MM.1S (cell line): ENCODE results near the gene BPI.

Source experiments
- DNase-seq: peaks from one replicate; pipeline ENCODE4 v3.0.0-alpha.2; 2015
- H2AFZ ChIP-seq: fragments of 300-600 bp; sonication (generic); 2 replicates; pipeline ENCODE4 v1.6.0; 2016; ENCODE audit warnings: antibody characterized with exemption, low read length
- H3F3A ChIP-seq: fragments of 300-600 bp; sonication (generic); 2 replicates; pipeline ENCODE4 v1.6.1; 2016; ENCODE audit warnings: mild to moderate bottlenecking, antibody characterized with exemption, low read length, moderate library complexity, mixed read lengths; ENCODE audit not compliant: insufficient read depth
- H3K27ac ChIP-seq: fragments of 300-600 bp; sonication (generic); 2 replicates; pipeline ENCODE4 v1.5.1; 2016; ENCODE audit warnings: mild to moderate bottlenecking, low read length
- H3K27me3 ChIP-seq: fragments of 300-600 bp; sonication (generic); replicated peaks from 2 replicates; pipeline ENCODE4 v1.6.0; 2016; ENCODE audit warnings: low read length; ENCODE audit not compliant: insufficient read depth
- H3K36me3 ChIP-seq: fragments of 300-600 bp; sonication (generic); replicated peaks from 2 replicates; pipeline ENCODE4 v1.6.1; 2016; ENCODE audit warnings: mild to moderate bottlenecking, low read length, mixed read lengths; ENCODE audit not compliant: insufficient read depth
- H3K4me1 ChIP-seq: fragments of 300-600 bp; sonication (generic); 2 replicates; pipeline ENCODE4 v1.6.1; 2016; ENCODE audit warnings: low read length, mixed read lengths
- H3K4me2 ChIP-seq: fragments of 300-600 bp; sonication (generic); 2 replicates; pipeline ENCODE4 v1.6.0; 2016; ENCODE audit warnings: low read depth, low read length
- H3K4me3 ChIP-seq: fragments of 300-600 bp; sonication (generic); 2 replicates; pipeline ENCODE4 v1.5.1; 2016; ENCODE audit warnings: low read length, mixed read lengths
- H3K79me2 ChIP-seq: fragments of 300-600 bp; sonication (generic); 2 replicates; pipeline ENCODE4 v1.6.1; 2016; ENCODE audit warnings: mixed run types, low read length, mixed read lengths
- H3K9ac ChIP-seq: fragments of 300-600 bp; sonication (generic); 2 replicates; pipeline ENCODE4 v1.6.1; 2016; ENCODE audit warnings: low read length, mixed read lengths
- H3K9me2 ChIP-seq: fragments of 300-600 bp; sonication (generic); replicated peaks from 2 replicates; pipeline ENCODE4 v1.6.1; 2016; ENCODE audit warnings: mild to moderate bottlenecking, low read length, mixed read lengths; ENCODE audit not compliant: insufficient read depth
- H3K9me3 ChIP-seq: fragments of 300-600 bp; sonication (generic); replicated peaks from 2 replicates; pipeline ENCODE4 v1.6.1; 2016; ENCODE audit warnings: mild to moderate bottlenecking, low read length, mixed read lengths; ENCODE audit not compliant: insufficient read depth
- H4K20me1 ChIP-seq: fragments of 300-600 bp; sonication (generic); 2 replicates; pipeline ENCODE4 v1.6.1; 2016; ENCODE audit warnings: mild to moderate bottlenecking, low read length, moderate library complexity, mixed read lengths; ENCODE audit not compliant: insufficient read depth
- CTCF ChIP-seq: fragments of 300-600 bp; sonication (generic); IDR thresholded peaks from 2 replicates; pipeline ENCODE4 v1.5.1; 2016; ENCODE audit warnings: antibody characterized with exemption, low read length, mixed read lengths
- EZH2 ChIP-seq: fragments of 300-600 bp; sonication (generic); optimal IDR thresholded peaks from 2 replicates; pipeline ENCODE3; 2017; ENCODE audit warnings: low read depth, mild to moderate bottlenecking, antibody characterized with exemption, low read length, mixed read lengths
- EZH2phosphoT487 ChIP-seq: fragments of 300-600 bp; sonication (generic); IDR thresholded peaks from 2 replicates; pipeline ENCODE4 v1.6.1; 2018; ENCODE audit warnings: antibody characterized with exemption, low read length

Gene BPI

GRCh38 chr20:38300438-38300837 lies 3.5 kb upstream of the BPI start:
- Histone ChIP-seq H3K9ac (no peak overlapping the region), H3K27me3 (no peaks in the 10 kb centered on the region), H3K4me3 (no peak overlapping the region), H3K27ac (no peak overlapping the region), H3K36me3 (no peaks in the 10 kb centered on the region), H3F3A (no peaks in the 10 kb centered on the region), H3K79me2 (no peaks in the 10 kb centered on the region), H3K4me1 (no peaks in the 10 kb centered on the region), H3K9me2 (no peaks in the 10 kb centered on the region), H3K4me2 (no peak overlapping the region), H3K9me3 (no peaks in the 10 kb centered on the region), H2AFZ (no peak overlapping the region), H4K20me1 (no peaks in the 10 kb centered on the region)
- DNase-seq: no peak
- TF ChIP-seq CTCF: no peak
- TF ChIP-seq EZH2: no peak
- TF ChIP-seq EZH2phosphoT487: no peak

GRCh38 chr20:38301309-38301708 lies 2.6 kb upstream of the BPI start:
- Histone ChIP-seq H3K9me3 (no peaks in the 10 kb centered on the region), H4K20me1 (no peaks in the 10 kb centered on the region), H3K27ac (no peak overlapping the region), H3K36me3 (no peaks in the 10 kb centered on the region), H3K4me1 (no peaks in the 10 kb centered on the region), H2AFZ (no peak overlapping the region), H3K79me2 (no peaks in the 10 kb centered on the region), H3K27me3 (no peaks in the 10 kb centered on the region), H3K9me2 (no peaks in the 10 kb centered on the region), H3K9ac (no peak overlapping the region), H3K4me2 (no peak overlapping the region), H3K4me3 (no peak overlapping the region), H3F3A (no peaks in the 10 kb centered on the region)
- TF ChIP-seq EZH2phosphoT487: no peak
- no peak for TF ChIP-seq CTCF
- no peak for TF ChIP-seq EZH2
- DNase-seq: no peak

- TF ChIP-seq EZH2phosphoT487 (no peak), EZH2 (no peak), CTCF (no peak)
- Histone ChIP-seq H3K4me1 (no peaks in the 10 kb centered on the region), H3K79me2 (no peaks in the 10 kb centered on the region), H3F3A (no peaks in the 10 kb centered on the region), H3K27me3 (no peaks in the 10 kb centered on the region), H4K20me1 (no peaks in the 10 kb centered on the region), H3K4me3 (no peak overlapping the region), H2AFZ (no peak overlapping the region), H3K9ac (no peak overlapping the region), H3K27ac (no peak overlapping the region), H3K36me3 (no peaks in the 10 kb centered on the region), H3K9me3 (no peaks in the 10 kb centered on the region), H3K4me2 (no peak overlapping the region), H3K9me2 (no peaks in the 10 kb centered on the region)
- no peak for DNase-seq
Observed at GRCh38 chr20:38302786-38303185, 1.2 kb upstream of the BPI start.
